Measurements from ENCODE around the gene SLC13A5.

DNA sequence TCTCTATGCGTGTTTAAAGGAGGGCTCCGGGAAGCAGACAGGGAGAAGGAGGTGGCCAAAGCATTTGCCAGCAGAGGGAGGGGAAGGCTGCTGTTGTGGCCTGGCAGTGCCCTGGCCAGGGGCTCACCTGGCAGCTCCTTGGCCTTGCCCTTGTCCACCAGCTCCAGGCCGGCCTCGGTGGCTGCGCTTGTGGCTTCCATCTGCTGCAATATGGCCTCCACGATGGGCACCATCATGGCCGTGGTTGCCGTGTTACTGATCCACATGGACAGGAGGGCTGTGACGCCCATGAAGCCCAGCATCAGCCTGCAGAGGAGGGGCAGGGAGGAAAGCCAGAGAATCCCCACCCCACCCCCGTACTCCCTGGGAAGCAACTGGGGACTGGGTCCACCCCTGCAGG lies 9.4 kb downstream of the SLC13A5 start:
- TF ChIP-seq, protein P1, sequence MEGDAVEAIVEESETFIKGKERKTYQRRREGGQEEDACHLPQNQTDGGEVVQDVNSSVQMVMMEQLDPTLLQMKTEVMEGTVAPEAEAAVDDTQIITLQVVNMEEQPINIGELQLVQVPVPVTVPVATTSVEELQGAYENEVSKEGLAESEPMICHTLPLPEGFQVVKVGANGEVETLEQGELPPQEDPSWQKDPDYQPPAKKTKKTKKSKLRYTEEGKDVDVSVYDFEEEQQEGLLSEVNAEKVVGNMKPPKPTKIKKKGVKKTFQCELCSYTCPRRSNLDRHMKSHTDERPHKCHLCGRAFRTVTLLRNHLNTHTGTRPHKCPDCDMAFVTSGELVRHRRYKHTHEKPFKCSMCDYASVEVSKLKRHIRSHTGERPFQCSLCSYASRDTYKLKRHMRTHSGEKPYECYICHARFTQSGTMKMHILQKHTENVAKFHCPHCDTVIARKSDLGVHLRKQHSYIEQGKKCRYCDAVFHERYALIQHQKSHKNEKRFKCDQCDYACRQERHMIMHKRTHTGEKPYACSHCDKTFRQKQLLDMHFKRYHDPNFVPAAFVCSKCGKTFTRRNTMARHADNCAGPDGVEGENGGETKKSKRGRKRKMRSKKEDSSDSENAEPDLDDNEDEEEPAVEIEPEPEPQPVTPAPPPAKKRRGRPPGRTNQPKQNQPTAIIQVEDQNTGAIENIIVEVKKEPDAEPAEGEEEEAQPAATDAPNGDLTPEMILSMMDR (conservative IDR thresholded peaks at IDR 0.05; ENCODE audit: low read length), result no peak
- TF ChIP-seq EZH2phosphoT487 (IDR thresholded peaks at IDR 0.05; ENCODE audit: borderline replicate concordance), result no peak
